ENCODE results near the gene BMI1.

BMI1 gene

DNA sequence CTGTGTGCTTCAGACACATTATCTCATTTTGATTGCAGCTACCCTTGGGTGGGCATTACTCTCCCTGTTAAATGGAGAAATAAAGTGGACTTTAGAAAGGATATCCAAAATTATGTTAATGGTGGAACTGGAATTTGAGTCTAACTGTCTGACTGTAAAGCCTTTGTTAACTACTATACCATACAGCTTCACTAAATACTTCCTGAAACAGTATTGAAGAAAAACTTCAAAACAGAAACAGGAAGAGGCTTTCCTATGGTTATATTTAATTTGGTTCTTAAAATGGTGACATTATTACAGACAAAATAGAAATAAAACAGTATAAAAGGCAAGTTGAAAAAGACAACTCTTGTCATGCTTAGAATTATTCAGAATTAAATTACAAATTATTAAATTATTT, 49.4 kb downstream of the BMI1 start:
- Mint-ChIP-seq H3K36me3 (ENCODE audit: low read depth) (no peaks in the 10 kb centered on the region), H3K4me3 (no peak overlapping the region), H3K27me3 (peaks cover 2% of the 10 kb centered on the region), H3K9me3 (no peaks in the 10 kb centered on the region), H3K27ac (no peak overlapping the region), H3K4me1 (ENCODE audit: low read depth) (peaks cover 6% of the 10 kb centered on the region)
- intact Hi-C loops (cut with micrococcal nuclease), result no loop called here

DNA sequence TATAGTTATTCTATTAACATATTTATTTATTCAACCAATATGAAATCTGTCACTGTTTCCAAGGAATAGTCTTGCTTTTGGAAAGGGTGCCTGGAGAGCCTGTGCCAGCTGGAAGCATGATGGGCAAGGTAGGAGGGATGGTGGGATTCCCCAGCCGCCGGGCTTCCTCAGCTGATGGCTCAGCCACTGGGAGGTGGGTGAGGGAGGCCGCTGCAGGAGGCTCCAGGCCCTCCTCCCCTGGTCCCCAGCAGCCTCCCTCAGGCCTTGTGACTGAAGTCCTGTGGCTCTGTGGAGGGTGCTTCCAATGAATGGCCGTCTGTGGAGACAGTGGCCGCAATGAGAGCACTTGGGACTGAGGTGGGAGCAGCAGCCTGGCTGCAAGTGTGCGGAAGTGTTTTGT, 51.4 kb downstream of the BMI1 start:
- peaks cover 6% of the 10 kb centered on the region for H3K4me1 Mint-ChIP-seq (ENCODE audit: low read depth)
- H3K4me3 Mint-ChIP-seq, result no peak overlapping the region
- no peaks in the 10 kb centered on the region for H3K27me3 Mint-ChIP-seq
- intact Hi-C loops (cut with micrococcal nuclease), result no loop called here
- H3K27ac Mint-ChIP-seq, result no peak overlapping the region
- H3K9me3 Mint-ChIP-seq, result no peaks in the 10 kb centered on the region
- no peaks in the 10 kb centered on the region for H3K36me3 Mint-ChIP-seq (ENCODE audit: low read depth)

DNA sequence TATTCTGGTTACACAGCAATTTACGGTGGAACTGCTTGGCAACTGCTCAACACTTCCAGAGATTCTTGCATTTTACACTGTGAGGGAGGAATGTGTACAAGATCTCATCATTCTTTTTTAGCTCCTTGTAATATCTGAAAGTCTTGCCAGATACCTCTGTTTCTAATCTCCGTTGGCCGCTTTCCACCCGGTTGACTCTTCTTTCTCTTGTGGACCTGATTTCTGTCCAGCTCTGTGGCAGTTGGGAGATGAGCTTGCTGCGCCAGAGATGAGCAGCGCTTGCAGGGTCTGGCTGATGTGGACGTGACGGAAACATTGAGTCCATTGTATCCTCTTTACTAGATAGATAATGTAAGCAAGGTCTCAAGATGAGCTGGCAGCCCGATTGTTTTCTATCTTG, 52.0 kb downstream of the BMI1 start:
- peaks cover 6% of the 10 kb centered on the region for H3K4me1 Mint-ChIP-seq (ENCODE audit: low read depth)
- H3K27ac Mint-ChIP-seq, result no peak overlapping the region
- no peak overlapping the region for H3K4me3 Mint-ChIP-seq
- H3K36me3 Mint-ChIP-seq (ENCODE audit: low read depth), result no peaks in the 10 kb centered on the region
- H3K9me3 Mint-ChIP-seq, result no peaks in the 10 kb centered on the region
- intact Hi-C loops (cut with micrococcal nuclease), result no loop called here
- no peaks in the 10 kb centered on the region for H3K27me3 Mint-ChIP-seq

DNA sequence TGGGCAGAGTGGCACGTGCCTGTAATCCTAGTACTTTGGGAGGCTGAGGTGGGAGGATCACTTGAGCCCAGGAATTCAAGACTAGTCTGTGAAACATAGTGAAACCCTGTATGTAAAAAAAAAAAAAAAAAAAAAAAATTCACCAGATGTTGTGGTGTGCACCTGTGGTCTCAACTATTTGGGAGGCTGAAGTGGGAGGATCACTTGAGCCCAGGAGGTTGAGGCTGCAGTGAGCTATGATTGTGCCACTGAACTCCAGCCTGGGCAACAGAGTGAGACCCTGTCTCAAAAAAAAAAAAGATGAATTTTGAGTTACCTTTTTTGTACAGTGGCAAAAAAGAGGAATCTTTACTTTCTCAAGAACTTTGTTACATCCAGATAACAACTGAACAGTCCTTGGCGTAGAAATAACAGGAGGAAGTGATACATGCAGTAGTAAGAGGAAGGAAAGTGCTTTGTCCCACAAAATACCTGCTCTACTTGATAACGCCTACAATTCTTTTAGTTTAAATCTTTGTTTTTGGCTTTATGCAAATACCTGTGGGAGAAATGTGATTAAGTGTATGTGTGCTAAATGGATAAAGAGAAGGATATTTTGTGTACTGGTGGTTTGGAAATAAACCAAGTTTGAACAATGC, 53.7 kb downstream of the BMI1 start:
- no peaks in the 10 kb centered on the region for H3K27me3 Mint-ChIP-seq
- no peak overlapping the region for H3K27ac Mint-ChIP-seq
- H3K36me3 Mint-ChIP-seq (ENCODE audit: low read depth), result no peaks in the 10 kb centered on the region
- intact Hi-C loops (cut with micrococcal nuclease), result no loop called here
- no peak overlapping the region for H3K4me3 Mint-ChIP-seq
- H3K9me3 Mint-ChIP-seq, result no peaks in the 10 kb centered on the region
- H3K4me1 Mint-ChIP-seq (ENCODE audit: low read depth), result peaks cover 6% of the 10 kb centered on the region

DNA sequence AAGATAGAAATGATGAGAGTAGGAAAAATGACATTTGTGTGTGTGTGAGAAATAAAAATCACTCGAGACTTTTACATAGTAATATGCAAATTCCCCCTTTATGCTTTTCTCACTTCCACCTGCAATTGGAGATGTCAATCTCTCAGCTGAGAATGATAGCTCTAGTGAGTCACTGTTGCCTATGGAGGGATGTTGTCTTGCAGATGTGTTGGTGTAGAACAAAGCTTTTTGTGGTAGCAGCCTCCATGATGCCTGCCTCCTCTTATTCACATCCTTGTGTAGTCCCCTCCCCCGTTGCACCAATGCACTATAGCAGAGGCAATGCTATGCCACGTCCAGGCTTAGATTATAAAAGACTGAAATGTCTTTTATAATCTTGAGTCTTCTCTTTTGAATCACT, 58.2 kb downstream of the BMI1 start:
- Mint-ChIP-seq H3K4me3 (no peak overlapping the region), H3K27me3 (no peaks in the 10 kb centered on the region), H3K27ac (no peak overlapping the region), H3K4me1 (ENCODE audit: low read depth) (peaks cover 6% of the 10 kb centered on the region), H3K36me3 (ENCODE audit: low read depth) (no peaks in the 10 kb centered on the region), H3K9me3 (no peaks in the 10 kb centered on the region)
- intact Hi-C loops (cut with micrococcal nuclease), result no loop called here
